Activated CD4-positive, alpha-beta T cell treated with anti-CD3 and anti-CD28 coated beads, Interleukin-2, amount 50 U/mL, for 16 hours (primary cell): ENCODE measurements around the gene AMD1.
"Not testable (repeated sequence)": the region's sequence is repeated elsewhere in the genome, so short reads cannot be mapped to it uniquely, and the experiment has no call there.

ENCODE experiments used
- DNase-seq: peaks from one replicate; pipeline ENCODE4 v3.0.0-alpha.2; 2020

AMD1 gene

DNA sequence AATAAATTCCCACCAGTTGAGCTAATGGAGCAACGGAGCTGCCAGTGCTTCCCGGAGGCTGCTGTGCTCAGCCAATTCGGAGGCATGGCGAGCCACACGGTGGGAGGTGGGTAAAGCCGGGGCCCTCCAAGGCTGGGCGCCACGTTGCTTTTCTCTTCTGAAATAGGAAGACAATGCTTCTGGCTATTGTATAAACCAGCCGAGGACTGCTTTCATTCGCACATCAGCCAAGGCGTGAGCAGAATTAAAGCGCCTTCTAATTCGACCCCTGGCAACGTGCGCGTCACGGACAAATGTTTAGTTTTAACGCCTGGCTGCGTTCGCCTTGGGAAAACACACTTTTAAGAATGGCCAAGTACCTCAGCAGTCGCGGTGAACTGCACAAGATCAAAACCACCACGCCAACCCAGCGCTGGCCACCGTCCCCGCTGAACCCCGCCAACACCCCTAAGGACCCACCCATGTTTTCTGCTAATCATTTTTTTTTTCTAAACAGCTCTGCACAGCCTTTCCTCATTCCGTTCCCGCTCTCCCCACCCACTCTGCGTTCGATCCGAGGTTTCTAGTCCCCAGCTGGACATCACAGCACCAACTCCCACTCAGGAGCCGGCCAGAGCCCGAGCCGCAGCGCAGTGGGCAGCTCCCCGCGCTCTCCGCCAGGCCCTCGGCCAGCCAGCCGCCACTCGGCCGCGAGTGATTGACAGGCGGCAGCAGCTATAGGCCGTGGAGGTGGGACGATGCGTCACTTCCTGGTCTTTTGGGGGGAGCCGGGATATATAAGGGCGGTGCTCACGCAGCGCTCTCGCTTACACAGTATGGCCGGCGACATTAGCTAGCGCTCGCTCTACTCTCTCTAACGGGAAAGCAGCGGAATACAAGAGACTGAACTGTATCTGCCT is at the start of gene AMD1:
TSS of gene AMD1 (plus strand) at position 805 of the 899 bp plus-strand sequence. CDS start 321 bp downstream, outside the sequence.
- peak; percentile 97 for DNase-seq

DNA sequence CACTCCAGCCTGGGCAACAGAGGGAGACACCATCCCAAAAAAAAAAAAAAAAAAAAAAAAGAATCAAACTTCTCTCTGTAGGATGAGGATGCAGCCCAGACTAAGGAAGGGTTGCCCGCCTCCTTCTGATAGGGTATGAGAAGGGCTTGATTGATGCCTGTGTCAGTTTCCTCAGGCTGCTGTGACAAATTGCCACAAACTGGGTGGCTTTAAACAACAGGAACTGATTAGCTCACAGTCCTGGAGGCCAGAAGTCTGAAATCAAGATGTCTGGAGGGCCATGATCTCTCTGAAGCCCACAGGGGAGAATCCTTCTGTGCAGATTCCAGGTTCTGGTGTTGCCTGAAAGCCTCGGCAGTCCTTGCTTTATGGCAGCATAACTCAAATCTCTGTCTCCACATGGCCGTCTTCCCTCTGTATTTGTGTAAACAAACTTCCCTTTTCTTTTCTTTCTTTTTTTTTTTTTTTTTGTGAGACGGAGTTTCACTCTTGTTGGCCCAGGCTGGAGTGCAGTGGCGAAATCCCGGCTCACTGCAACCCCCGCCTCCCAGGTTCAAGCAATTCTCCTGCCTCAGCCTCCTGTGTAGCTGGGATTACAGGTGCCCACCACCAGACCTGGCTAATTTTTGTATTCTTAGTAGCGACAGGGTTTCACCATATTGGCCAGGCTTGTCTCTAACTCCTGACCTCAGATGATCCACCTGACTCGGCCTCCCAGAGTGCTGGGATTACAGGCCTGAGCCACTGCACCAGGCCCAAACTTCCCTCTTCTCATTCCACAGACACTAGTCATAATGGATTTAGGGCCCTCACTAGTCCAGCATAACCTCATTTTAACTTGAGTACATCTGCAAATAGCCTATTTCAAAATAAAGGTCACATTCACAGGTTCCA is 48.1 kb upstream of the AMD1 start:
- no peak for DNase-seq

DNA sequence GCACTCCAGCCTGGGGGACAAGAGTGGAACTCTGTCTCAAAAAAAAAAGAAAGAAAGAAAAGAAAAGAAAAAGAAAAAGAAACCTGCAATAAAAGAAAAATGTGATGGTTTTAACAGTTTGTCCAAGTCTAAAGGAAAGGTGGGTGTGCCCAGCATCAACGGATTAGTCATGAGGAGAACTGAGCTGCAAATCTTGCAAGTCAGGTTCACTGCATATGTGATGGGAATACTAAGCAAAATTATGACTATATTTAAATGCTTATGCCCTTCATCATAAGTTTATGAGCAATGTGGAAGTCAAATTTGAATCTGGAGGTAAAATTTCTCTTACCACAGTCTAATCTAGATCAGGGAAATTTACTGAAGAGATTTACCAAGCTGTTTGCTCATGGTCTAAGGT is 46.2 kb upstream of the AMD1 start:
- DNase-seq = no peak

DNA sequence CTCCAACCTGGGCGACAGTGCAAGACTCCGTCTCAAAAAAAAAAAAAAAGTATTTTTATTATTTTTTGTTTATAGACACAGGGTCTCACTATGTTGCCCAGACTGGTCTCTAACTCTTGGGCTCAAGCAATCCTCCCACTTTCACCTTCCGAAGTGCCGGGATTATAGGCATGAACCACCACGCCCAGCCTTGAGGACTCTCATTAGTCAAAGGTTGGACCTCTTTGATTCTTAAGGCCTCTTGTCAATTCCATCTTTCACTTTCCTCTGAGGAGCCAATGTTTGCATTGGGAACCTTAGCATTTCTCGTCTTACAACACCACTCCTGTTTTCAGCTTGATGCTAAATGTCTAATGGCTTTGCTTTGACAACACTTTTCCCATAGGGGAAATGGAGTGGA is 43.2 kb upstream of the AMD1 start:
- DNase-seq = no peak

DNA sequence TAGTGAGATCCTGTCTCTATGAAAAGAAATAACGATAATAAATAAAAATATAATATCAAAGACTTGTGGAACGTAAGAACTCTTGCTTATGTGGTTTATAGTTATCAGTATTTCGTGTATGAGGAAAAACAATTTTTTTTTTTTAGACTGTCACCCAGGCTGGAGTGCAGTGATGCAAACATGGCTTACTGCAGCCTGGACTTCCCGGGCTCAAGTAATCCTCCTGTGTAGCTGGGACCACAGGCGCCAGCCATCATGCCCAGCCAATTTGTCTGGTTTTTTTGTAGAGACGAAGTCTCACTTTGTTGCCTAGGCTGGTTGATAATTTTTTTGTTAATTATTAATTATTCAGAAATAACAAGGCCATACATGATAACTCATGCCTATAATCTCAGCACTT is 40.8 kb upstream of the AMD1 start:
- DNase-seq = no peak

DNA sequence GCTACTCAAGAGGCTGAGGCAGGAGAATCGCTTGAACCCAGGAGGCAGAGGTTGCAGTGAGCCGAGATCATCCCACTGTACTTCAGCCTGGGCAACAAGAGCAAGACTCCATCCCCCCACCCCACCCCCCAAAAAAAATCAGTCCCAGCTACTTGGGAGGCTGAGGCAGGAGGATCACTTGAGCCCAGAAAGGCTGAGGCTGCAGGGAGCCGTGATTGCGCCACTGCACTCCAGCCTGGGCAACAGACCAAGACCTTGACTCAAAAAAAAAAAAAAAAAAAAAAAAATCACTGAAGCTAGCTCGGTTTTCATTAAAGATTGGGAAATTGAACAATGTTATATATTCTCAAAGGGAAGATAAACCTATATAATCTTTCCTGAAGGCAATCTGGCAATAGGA is 38.8 kb upstream of the AMD1 start:
- not testable (repeated sequence) for DNase-seq

DNA sequence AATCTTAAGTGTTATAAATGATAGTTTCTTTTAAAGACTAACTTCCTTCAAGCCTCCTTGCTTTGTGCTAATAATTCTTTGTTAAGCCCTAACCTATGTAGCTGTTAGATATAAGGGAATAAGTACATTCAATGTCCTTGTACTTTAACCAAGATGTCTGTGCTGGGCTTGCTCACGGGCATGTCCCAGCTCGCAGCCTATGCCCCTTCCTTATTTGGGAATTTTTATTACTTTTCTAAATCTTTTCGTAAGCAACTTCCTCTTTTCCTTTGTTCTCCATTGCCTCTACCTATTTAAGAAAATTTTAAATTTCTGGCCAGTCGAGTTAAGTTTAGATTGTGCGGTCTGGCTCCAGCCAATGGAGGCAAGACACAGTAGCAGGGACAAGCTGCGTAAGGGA is 33.3 kb upstream of the AMD1 start:
- no peak for DNase-seq

DNA sequence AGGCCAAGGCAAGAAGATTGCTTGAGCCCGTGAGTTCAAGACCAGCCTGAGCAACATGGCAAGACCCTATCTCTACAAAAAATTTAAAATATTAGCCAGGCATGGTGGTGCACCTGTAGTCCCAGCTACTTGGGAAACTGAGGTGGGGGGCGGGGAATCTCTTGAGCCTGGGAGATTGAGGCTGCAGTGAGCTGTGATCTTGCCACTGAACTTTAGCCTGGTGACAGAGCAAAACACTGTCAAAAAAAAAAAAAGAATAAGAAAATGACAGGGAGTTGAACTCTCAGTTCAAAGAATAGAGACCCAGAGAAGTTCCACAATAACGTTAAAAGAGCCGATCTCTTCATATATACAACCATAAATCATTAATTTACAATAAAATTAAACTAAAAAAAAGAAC is 24.8 kb upstream of the AMD1 start:
- no peak for DNase-seq

DNA sequence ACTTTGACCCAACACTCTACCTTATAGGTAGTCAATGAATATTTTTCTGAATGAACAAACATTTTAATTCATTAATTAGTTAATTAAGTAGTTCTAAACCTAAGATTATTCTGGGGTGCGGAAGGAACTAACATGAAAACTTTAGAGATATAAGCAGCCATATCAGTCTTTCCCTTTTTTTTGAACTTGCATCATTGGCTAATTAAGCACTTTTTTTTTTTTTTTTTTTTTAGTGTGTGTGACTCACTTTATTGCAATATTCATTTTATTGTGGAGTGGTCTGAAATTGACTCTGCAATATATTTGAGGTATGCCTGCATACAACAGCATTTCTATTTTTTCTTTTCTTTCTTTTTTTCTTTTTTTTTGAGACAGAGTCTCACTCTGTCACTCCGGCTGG is 21.8 kb upstream of the AMD1 start:
- no peak for DNase-seq

DNA sequence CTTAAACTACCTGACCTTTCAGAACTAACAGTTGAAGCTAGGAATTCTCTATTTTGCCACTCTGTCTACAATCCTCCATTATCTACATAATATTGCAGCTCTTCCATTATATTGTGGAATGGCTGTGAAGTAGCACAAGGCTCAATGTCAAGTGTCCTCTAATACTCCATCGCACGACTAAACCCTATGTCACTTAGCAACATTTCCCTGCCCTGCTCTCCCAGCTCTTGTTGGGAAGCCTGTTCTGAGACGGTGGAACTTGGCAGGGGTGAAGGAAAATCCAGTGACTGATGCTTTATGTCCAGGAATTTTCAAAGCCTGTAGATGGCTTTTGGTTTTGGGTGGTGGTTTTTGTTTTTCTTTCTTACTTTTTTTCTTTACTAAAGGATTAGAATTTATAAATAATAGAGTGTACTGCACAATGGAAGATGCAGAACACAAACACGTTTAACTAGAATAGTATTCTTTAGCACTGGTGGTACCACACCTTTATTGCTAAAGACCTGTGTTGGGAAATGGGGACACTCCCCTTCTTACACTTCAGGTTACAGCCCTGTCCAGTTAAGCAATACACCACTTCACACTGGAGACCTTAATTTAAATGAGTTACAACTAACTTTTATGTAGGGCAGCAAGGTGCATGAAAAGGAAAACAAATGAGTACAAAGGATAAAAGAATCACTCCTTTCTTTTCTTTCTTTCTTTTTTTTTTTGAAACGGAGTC is 20.7 kb upstream of the AMD1 start:
- DNase-seq = no peak

DNA sequence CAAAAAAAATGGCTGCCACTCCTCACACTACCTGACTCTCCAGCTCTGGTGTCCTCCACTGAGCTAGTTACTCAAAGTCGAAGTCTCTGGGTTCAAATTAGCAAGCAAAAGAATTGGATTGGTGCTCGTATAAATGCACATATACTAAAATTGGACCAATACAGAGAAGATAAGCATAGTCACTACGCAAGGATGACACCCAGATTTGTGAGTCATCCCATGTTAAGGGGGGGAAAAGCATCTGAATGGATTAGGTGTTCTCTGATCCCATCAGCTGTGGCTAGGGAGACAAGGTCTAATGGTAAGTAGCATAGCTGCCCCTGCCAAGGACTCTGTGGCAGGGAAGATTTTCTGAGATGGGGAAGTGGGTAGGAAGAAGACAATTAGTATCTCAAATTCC is 18.3 kb upstream of the AMD1 start:
- no peak for DNase-seq

DNA sequence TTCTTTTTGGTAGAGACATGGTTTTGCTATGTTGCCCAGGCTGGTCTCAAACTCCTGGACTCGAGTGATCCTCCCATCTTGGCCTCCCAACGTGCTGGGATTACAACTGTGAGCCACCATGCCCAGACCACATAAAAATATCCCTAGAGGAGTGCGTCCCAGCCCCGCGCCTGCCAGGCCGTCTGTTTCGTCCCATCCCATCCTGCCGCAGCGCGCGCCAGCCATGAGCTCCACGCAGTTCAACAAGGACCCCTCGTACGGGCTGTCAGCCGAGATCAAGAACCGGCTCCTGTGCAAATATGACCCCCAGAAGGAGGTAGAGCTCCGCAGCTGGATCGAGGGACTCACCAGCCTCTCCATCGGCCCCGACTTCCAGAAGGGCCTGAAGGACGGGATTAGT is 16.6 kb upstream of the AMD1 start:
- no peak for DNase-seq

DNA sequence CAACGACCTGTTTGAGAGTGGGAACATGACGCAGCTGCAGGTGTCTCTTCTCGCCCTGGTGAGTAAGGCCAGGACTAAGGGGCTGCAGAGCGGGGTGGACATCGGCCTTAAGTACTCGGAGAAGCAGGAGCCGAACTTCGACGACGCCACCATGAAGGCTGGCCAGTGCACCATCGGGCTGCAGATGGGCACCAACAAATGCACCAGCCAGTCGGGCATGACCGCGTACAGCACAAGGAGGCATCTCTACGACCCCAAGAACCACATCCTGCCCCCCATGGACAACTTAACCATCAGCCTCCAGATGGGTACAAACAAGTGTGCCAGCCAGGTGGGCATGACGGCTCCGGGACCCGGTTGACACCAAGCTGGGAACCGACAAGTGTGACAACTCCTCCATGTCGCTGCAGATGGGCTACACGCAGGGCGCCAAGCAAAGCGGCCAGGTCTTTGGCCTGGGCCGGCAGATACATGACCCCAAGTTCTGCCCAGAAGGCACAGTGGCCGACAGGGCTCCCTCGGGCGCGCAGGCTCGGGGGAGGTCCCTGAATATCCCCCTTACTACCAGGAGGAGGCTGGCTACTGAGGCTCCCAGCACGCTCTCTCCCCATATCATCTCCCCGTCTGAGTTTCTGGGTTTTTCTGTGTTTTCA is 15.9 kb upstream of the AMD1 start:
- DNase-seq = no peak

DNA sequence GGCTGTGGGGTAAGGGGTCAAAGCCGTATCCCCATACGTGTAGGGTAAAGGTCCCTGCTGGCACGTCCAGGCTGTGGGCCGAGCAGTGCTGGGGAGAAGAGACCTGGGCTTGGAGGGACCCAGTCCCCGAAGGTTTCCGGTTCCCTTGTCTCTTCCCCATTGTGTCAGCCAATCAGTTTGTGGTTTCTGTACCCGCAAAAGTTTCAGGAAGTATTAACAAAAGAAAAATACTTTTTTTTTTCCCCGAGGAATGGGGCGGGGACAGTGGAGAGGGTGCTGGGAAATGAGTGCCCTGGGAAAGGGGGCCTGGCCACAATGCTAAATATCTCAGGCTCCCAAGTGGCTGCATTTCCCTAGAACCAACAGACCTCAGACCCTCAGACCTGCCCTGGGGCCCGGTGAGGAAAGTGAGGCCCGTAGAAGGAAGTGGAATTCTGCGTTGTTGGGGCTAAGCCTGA is 15.2 kb upstream of the AMD1 start:
- DNase-seq = no peak

DNA sequence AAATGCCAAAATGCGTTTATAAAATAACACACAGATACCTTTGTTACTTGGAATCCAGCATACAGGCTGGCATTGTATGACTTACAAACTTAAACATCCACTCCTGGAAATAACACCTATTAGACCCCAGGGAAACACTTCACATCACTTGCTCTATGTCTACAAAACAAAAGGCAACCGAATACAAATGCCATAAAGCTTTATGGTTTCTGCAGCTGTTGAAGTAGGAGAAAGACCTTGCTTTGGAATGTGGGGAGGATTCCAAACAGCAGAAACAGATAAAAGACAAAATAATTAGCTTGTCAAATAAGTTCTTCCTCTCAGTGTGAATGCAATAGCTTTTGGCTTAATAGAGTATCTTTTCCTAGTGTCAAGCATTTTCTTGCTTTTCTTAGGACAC is 9.8 kb upstream of the AMD1 start:
- no peak for DNase-seq

DNA sequence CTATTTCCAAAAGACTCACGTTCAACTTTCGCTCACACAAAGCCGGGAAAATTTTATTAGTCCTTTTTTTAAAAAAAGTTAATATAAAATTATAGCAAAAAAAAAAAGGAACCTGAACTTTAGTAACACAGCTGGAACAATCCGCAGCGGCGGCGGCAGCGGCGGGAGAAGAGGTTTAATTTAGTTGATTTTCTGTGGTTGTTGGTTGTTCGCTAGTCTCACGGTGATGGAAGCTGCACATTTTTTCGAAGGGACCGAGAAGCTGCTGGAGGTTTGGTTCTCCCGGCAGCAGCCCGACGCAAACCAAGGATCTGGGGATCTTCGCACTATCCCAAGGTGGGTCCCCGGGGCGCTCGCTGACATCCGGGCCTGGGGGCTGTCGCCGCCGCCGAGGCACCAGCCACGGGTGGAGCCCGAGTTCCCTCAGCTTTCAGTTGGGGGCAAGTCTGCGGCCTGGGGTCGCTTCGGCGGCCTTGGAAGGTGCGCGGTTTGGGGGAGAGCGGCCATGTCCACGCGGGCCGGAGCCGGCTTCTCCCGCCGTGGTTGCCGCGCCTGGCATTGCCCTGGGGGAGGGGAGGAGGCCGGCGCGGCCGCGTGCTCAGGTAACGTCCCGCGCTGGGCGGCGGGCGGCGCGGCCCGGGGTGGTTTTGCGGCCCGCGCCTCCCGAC is 429 bp downstream of the AMD1 start:
- DNase-seq = peak; percentile 50

DNA sequence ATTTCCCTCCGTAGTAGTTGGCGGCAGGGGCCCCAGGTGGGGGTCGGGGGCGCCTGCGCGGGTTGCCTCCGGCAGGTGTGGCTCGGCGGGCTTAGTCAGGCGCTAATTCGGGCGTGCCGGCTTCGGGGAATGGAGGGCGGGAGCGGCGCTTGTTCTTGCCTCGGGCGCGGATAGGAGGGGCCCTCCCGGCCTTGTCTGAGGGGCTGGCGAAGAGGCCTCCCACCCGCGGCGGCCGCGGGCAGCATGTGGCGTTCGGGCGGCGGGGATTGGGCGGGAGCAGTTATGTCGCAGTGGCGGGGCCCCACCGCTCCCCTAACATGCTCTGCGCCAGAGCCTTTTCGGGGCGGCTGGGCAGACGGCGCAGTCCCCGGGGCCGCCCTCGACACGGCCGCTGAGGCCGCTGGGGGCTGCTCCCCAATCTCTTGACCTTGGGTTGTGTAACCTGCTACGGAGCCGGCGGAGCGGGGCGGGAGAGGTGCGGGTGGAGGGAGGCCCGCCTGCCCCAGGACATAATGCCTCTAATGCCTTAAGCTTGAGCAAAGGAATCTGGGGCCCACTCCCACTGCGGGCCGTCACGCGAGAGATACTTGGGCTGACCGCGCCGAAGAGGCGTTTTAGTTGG is 1.1 kb downstream of the AMD1 start:
- DNase-seq = no peak

DNA sequence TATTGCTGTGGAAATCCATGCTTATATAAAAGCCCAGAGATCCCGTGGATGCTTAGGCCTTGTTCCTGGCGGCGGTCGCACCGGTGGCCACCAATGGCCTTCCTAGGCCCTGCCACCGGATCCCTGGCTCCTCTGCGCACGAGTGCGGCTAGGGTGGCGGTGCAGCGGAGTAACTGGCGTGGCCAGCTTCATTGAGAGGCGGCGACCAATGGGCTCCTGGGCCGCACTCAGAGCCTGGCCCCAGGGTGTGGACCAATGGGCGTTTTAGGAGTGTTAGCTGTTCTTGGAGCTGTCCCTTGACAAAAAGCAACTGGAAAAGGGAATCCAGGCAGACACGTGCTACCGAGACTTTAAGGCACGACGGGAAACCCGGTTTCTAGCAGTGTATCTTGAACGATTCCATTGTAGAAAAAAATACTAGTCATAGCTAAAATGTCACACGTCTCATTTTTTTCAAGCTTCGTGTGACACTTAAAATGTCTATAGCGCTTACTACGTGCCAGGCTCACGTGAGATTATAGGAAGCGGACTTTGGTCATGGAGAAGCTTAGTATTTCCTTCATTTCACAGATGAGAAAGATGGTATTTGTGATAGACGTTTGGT is 1.7 kb downstream of the AMD1 start:
- peak; percentile 79 for DNase-seq

DNA sequence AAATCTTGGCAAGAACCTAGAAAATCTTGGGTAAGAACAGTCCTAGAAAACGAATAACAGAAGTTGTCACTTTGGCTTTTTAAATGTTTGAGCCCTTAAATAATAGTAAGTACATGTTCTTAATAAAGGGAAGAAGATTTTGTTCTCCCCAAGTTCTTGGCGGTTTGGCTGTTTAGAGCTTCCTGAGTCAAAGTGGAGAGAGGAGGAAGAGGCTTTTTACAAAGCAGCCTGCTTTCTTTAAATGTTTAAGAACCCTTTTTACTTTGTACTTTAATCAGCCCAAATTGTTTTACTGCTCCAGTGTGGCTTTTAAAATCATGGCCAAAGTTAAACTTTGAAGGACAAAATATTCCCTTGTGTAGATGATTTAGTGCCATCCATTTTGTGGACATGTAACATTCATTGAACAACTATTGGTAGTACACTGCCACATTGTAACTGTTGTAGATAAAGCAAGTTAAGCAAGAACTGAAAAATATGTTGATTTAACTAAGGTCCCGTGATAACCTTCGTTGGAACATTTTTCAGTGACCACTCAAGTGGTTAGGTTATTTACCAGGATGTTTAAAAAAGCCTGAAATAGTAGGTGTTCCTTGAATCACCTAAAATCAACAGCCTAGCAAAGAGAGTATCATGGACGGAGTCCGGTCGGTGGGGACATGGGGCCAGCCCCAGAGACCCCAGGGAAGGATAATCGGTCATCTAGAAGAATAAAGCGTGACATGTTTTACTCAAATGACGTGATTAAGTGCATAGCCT is 2.4 kb downstream of the AMD1 start:
- DNase-seq = no peak

DNA sequence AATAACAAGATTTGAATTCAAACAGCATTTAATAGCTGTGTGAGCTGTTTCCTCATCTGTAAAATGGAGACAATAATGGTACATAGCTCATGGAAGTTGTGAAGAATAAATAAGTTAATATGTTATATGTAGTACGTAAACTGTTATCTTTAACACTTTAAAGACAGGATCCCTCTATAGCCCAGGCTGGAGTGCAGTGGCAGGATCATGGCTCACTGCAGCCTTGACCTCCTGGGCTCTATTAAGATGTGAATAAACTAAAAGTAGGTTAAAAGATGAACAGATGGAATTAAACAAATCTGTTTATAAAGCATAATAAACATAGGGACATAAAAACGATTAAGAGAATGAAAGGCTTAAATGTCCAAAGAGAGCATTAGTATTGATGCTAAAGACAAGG is 3.0 kb downstream of the AMD1 start:
- no peak for DNase-seq
